Fibroblast of mammary gland (primary cell): ENCODE data around the gene TCF23.

ENCODE experiments used
- DNase-seq: peaks from one replicate; pipeline ENCODE4 v3.0.0-alpha.2; 2010; ENCODE audit warnings: low read depth
- H3K4me3 ChIP-seq: 2 replicates; pipeline ENCODE4 v1.5.1; 2011; ENCODE audit warnings: low read depth, mild to moderate bottlenecking, low read length, moderate library complexity; ENCODE audit not compliant: control insufficient read depth
- CTCF ChIP-seq: conservative IDR thresholded peaks from 2 replicates; pipeline ENCODE4 v1.5.1; 2011; ENCODE audit warnings: low read depth, low read length, inconsistent platforms; ENCODE audit not compliant: control insufficient read depth, insufficient read depth

The TCF23 gene

GRCh38 chr2:27204566-27204965, 55.8 kb downstream of the TCF23 start:
- DNase-seq = no peak
- TF ChIP-seq CTCF = no peak
- H3K4me3 ChIP-seq = no peak overlapping the region

DNA sequence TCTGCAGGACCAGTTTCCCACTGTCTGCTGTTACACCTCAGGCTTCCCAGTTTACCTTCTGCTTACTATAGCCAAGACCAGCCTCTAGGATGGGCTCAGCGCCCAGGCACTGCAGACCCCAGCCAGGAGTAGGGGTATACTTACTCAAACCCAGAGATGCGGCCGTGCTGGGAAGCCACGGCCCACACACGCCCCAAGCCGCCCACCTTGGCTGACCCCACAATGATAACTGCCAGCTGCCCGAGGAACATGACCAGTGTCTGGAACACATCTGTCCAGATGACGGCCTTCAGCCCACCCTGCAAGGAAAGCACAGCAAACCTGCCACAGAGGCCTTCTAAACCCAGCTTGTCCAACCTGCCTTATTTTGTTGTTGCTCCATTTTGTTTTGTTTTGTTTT, 56.4 kb downstream of the TCF23 start:
- DNase-seq = no peak
- no peak for TF ChIP-seq CTCF
- H3K4me3 ChIP-seq = no peak overlapping the region

DNA sequence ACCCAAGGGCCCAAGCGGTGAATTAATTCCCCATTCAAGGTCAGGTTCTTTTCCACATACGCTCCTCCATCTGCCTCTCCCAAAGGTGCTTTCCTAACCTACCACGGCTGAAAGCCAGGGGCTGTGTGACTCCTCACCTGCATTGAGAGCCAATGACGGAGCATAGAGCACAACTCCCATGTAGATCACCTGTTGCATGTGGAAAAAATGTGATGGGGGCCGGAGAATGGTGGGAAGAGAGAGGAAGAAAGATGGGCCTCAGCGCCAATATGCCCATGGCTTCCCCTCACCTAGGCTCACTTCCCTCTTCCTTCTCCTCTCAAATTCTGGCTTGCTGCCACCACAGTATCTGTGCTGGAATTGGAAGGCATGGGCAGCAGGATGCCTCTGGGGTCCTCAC, 57.5 kb downstream of the TCF23 start:
- TF ChIP-seq CTCF = no peak
- no peak for DNase-seq
- no peak overlapping the region for H3K4me3 ChIP-seq
